Upper lobe of right lung (tissue), 1 donor: ENCODE measurements around the gene CCDC120. TPM values are rescaled to one million over a fixed set of nuclear protein-coding genes. Genes with fewer than 3 reads are reported as not detected.

Experiments
- ATAC-seq: fragments of 200-7000 bp; cut with Tn5 transposase; one replicate; pipeline ENCODE4 v1.9.1; 2020; ENCODE audit warnings: mild to moderate bottlenecking, moderate library complexity
- DNase-seq: peaks from one replicate; pipeline ENCODE4 v3.0.0-alpha.2; 2020
- H3K27ac ChIP-seq: fragments of 200-600 bp; one replicate; pipeline ENCODE4 v1.8.0; 2022
- H3K27me3 ChIP-seq: fragments of 200-600 bp; one replicate; pipeline ENCODE4 v1.8.0; 2022; ENCODE audit warnings: mild to moderate bottlenecking
- H3K36me3 ChIP-seq: fragments of 200-600 bp; one replicate; pipeline ENCODE4 v1.8.0; 2022
- H3K4me1 ChIP-seq: fragments of 200-600 bp; one replicate; pipeline ENCODE4 v1.8.0; 2022
- H3K4me3 ChIP-seq: fragments of 200-600 bp; one replicate; pipeline ENCODE4 v1.8.0; 2022; ENCODE audit warnings: mild to moderate bottlenecking
- H3K9me3 ChIP-seq: fragments of 200-600 bp; one replicate; pipeline ENCODE4 v1.8.0; 2022
- CTCF ChIP-seq: fragments of 200-600 bp; IDR thresholded peaks from one replicate; pipeline ENCODE4 v1.8.0; 2022; ENCODE audit warnings: antibody characterized with exemption
- intact Hi-C: fragments of 100-400 bp; cut with DNase I; formaldehyde crosslinking; loops from one replicate; pipeline ENCODE4 v1.11.0; 2022
- total RNA-seq: library from RNA; stranded (reverse); fragmentation: NEBNext Ultra II Directional; extraction: Animal tissue kit (Norgen Biotek cat#: 25700); gene quantifications from one replicate; pipeline ENCODE4 v1.2.1, GENCODE V29; 2021
- donor health status: DM: no; HTN: yes; CAD: no; lungs with severe emphysema.

Gene CCDC120
- total RNA-seq, 1 donor from 2014 or later: 10.8 TPM

GRCh38 chrX:49100704-49101628 lies 42.2 kb downstream of the CCDC120 start:
- H3K27ac ChIP-seq: peak overlapping the region; percentile 78
- DNase-seq (peak; percentile 94), ATAC-seq (peak; percentile 99)
- no peaks in the 10 kb centered on the region for H3K4me1 ChIP-seq
- no peaks in the 10 kb centered on the region for H3K9me3 ChIP-seq
- no peaks in the 10 kb centered on the region for H3K27me3 ChIP-seq
- TF ChIP-seq CTCF: no peak
- intact Hi-C loops: no loop called here
- peak overlapping the region; percentile 64 for H3K4me3 ChIP-seq
- no peaks in the 10 kb centered on the region for H3K36me3 ChIP-seq

GRCh38 chrX:49101629-49101984 lies 42.8 kb downstream of the CCDC120 start:
- ATAC-seq: no peak

GRCh38 chrX:49102190-49102589 lies 43.4 kb downstream of the CCDC120 start:
- Histone ChIP-seq H3K4me1 (no peaks in the 10 kb centered on the region), H3K27me3 (no peaks in the 10 kb centered on the region), H3K36me3 (no peaks in the 10 kb centered on the region), H3K4me3 (no peak overlapping the region), H3K9me3 (no peaks in the 10 kb centered on the region), H3K27ac (no peak overlapping the region)
- DNase-seq: no peak
- intact Hi-C loops: no loop called here
- no peak for ATAC-seq
- TF ChIP-seq CTCF: no peak

More at GRCh38 chrX:49101629-49101984, 42.8 kb downstream of the CCDC120 start:
- Histone ChIP-seq H3K27me3 (no peaks in the 10 kb centered on the region), H3K4me3 (peak overlapping the region; percentile 64), H3K9me3 (no peaks in the 10 kb centered on the region), H3K27ac (peak overlapping the region; percentile 51), H3K36me3 (no peaks in the 10 kb centered on the region), H3K4me1 (no peaks in the 10 kb centered on the region)
- intact Hi-C loops: no loop called here
- DNase-seq: no peak
- no peak for TF ChIP-seq CTCF

- no peak for DNase-seq
- Histone ChIP-seq H3K36me3 (no peaks in the 10 kb centered on the region), H3K4me1 (no peaks in the 10 kb centered on the region), H3K4me3 (no peak overlapping the region), H3K27ac (no peak overlapping the region), H3K9me3 (no peaks in the 10 kb centered on the region), H3K27me3 (no peaks in the 10 kb centered on the region)
- intact Hi-C loops: no loop called here
- no peak for ATAC-seq
- TF ChIP-seq CTCF: no peak
Observed at GRCh38 chrX:49103637-49104036, 44.8 kb downstream of the CCDC120 start.

- intact Hi-C loops: no loop called here
- no peak overlapping the region for H3K4me3 ChIP-seq
- no peaks in the 10 kb centered on the region for H3K36me3 ChIP-seq
- H3K9me3 ChIP-seq: no peaks in the 10 kb centered on the region
- no peak for TF ChIP-seq CTCF
- DNase-seq (no peak), ATAC-seq (no peak)
- H3K27ac ChIP-seq: no peak overlapping the region
- no peaks in the 10 kb centered on the region for H3K4me1 ChIP-seq
- no peaks in the 10 kb centered on the region for H3K27me3 ChIP-seq
Observed at GRCh38 chrX:49106296-49106695, 47.5 kb downstream of the CCDC120 start.
